Fibroblast of skin of left biceps (primary cell): ENCODE measurements around the gene TOX2.

Source experiments
- DNase-seq, 2 experiments: peaks; one replicate each; pipeline ENCODE4 v3.0.0-alpha.2; 2013; ENCODE audit warnings: low read depth in 2 of 2

TOX2 gene

DNA sequence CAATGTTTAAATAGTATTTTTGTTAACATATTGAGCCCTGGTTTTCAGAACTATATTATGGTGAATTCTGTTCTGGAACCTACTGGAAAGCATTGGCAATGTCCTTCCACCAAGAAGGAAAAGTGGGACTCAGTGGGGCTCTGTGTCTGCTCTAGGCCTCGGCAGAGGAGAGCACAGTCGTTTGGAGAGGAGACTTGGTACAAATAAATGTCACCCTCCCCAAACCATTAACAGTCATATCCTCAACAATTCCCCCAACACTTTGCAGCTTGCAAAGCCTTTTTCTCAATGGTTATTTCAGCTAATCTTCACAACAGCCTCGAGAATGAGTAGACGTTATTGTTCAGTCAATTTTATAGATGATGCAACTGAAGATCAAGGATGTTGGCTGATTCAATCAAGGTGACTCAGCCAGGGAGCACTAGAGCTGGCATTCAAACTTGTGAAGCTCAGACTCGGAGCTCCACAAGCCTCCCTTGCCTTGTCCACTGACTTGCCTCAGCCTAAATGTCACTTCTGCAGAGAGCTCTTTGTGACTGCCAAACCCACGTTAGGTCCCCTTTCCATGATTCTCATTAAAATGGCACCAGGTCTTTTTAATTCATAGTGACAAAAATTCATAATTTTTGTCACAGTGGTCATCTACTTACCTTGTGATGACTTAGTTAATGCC lies 60.6 kb downstream of the TOX2 start:
- DNase-seq, result peak; percentile 81 to 83

GRCh38 chr20:43976547-43976946 lies 61.9 kb downstream of the TOX2 start:
- DNase-seq, result no peak

DNA sequence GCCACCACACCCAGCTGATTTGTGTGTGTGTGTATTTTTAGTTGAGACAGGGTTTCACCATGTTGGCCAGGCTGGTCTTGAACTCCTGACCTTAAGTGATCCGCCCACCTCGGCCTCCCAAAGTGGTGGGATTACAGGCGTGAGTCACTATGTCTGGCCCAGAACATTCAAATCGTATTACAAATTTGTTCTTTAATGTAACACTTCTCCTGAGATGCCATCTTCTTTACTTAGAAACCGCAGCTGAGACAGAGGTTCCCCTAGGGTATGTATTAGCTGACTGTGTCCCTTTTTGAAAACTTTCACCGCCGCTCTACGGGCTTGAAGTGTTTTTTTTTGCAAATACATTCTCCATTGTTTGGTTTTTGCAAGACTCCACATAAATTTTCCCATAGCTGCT lies 62.6 kb downstream of the TOX2 start:
- DNase-seq, result no peak

- no peak for DNase-seq
Measured at GRCh38 chr20:43977962-43978361, 63.3 kb downstream of the TOX2 start.

GRCh38 chr20:43979576-43980105 lies 65.0 kb downstream of the TOX2 start:
- no peak for DNase-seq

- DNase-seq, result no peak
Measured at GRCh38 chr20:43981540-43981939, 66.9 kb downstream of the TOX2 start.

GRCh38 chr20:43982016-43982415 lies 67.4 kb downstream of the TOX2 start:
- DNase-seq, result no peak

- no peak for DNase-seq
Measured at GRCh38 chr20:43982886-43983285, 68.2 kb downstream of the TOX2 start.

GRCh38 chr20:43983359-43983758 lies 68.7 kb downstream of the TOX2 start:
- DNase-seq, result no peak

DNA sequence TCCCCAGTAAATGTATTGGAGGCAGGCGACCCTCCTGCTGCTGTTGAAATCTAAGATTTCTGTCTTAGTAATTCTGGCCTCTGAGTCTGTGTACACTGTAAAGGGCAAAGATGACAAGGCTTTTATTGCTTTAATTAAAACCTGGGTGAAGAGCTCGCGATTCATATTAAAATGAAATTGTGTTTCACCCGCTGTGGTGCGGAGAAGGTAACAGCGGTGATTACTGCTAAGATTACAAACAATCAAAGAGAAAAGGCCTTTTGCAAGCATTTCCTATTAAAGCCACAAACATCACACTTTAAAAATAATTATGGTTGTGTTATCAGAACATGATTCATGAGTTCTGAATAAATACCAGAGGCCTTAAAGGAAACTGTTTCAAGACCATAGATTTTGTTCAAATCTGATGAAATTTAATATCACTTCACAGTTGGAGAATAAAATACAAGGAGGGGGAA lies 69.3 kb downstream of the TOX2 start:
- no peak for DNase-seq

DNA sequence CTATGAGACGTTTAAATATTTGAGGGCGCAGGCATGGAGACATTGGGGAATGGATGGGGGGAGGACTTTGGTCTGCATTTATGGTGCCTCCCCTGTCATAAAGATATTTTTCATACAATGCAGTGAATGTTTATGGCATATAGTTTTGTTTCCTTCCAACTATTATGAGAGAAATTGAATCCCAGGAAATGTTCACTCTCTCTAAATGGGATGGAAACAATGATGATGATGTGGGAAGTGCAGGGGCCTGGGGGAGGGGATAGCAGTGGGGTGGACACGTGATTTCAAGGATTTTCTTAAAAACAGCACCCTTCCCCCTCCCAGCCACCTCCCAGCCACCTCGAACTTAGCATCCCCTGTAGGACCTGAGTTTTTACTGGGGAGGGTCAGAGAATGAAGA lies 69.9 kb downstream of the TOX2 start:
- DNase-seq, result no peak

DNA sequence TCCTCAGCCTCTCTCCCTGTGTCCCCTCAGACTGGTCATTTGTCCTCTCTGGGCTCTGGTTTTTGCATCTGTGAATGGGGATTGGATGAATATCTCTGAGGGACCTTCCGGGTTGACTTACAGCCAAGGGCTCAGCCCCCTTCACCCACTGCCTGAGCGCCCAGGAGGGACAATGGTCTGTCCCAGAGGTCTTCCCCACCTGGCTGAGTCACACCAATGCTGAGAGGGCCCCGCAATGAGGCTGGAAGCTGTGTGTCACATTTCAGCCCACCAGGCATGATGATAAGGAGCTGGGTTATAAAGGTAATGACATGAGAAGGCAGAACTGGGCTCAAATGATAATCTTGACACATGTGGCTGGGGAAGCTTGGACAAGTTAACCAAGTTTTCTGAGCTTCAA lies 70.5 kb downstream of the TOX2 start:
- DNase-seq, result no peak

GRCh38 chr20:43985608-43986316 lies 71.1 kb downstream of the TOX2 start:
- DNase-seq, result no peak

- no peak for DNase-seq
Measured at GRCh38 chr20:43987018-43987417, 72.4 kb downstream of the TOX2 start.

GRCh38 chr20:43987531-43987930 lies 72.9 kb downstream of the TOX2 start:
- DNase-seq, result no peak

- no peak for DNase-seq
Measured at GRCh38 chr20:43988451-43988850, 73.8 kb downstream of the TOX2 start.

DNA sequence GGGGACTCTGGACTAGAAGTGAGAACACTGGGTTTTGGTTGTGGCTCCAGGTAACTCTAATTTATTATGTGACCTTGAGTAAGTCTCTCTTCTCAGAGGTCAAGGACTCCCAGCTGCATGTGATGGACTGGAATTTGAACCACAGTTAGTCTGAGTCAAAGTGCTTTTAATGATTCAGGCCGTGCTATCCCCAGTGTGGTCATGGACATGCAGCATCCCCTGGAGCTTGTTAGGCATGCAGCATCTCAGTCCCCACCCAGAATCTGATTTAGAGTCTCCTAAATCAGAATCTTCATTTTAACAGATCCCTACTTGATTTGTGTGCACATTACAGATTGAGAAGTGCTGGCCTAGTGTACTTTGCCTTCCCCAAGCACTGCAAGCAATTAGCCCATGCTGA lies 74.2 kb downstream of the TOX2 start:
- DNase-seq, result no peak

DNA sequence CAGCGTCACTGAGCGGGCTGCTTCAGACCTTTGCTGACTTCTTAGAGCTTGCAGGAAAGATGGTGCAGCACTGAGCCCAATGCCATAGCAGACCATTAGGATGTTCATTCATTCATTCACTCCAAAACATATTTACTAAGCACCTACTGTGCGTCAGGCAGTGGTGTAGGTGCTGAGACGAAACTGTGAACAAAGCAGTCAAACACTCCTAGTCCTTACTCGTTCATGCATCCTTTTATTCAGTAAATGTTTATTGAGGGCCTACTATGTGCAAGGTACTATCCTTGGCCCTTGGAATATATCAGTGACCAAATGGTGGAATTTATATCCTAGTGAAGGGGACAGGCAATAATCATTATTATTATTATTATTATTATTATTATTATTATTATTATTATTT lies 76.6 kb downstream of the TOX2 start:
- no peak for DNase-seq

DNA sequence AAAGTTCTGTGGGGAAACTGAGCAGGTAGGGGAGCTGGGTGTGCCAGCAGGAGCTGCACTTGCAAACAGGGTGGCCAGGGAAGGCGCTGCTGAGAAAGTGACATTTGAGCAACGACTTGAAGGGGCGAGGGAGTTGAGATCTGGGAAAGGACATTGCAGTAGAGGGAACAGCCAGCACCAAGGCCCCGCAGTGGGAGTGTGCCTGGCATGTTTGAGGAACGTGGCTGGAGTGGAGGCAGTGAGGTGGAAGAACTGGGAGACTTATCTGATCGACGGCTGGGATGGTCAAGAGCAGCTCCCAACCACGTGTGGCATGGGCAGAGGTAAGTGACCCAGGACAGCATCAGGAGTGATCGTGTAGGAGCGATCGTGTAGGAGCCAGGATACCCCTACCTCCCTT lies 77.3 kb downstream of the TOX2 start:
- DNase-seq, result no peak

GRCh38 chr20:43992885-43993284 lies 78.2 kb downstream of the TOX2 start:
- no peak for DNase-seq

DNA sequence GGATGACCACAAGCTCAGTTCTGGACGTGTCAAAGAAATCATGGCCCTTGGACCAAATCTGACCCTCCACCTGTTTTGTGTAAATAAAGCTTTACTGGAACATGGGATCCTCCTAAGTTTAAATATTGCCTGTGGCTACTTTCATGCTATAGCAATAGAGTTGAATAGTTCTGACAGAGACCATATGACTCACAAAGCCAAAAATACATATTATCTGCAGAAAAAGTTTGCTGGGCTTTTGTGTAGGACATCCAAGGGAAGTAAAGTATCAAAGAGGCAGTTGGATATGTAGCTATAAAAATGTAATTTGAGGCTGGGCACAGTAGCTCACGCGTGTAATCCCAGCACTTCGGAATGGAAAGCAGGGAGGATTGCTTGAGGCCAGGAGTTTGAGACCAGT lies 78.9 kb downstream of the TOX2 start:
- no peak for DNase-seq

DNA sequence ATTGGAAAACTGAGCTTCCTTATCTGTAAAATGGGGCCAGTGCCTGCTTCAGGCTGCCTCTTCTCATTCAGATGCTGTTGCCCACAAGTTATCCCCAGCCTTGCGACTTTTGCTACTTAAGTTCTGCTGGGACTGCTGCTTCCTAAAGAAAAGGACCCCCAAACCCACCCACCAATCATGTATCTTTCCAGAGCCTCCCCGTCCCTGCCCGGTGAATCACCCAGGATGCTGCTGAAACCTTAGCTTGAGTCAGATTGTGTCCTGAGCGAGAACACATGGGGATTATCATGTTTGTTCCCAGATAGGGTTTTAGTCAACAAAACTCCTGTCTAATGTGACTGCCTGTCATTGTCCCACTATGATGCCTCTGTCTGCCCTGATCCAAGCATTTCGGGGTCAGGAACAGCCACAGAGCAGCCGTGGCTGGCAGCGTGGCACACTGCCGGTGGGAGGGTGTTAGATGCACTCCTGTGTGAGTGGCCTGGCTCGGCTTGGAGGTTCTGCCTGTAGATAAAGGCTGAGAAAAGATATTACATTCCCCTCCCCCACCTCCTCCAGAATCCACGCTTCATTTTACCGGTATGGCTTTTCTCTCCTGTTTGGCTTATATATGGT lies 79.9 kb downstream of the TOX2 start:
- DNase-seq, result no peak

DNA sequence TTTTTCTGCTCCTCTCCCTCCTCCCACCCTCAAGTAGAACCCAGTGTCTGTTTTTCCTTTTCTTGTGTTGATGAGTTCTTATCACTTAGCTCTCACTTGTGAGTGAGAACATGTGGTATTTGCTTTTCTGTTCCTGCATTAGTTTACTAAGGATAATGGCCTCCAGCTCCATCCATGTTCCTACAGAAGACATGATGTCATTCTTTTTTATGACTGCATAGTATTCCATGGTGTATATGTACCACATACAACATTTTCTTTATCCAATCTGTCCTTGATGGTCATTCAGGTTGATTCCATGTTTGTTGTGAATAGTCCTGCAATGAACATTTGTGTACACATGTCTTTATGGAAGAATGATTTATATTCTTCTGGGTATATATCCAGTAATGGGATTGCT lies 81.0 kb downstream of the TOX2 start:
- no peak for DNase-seq
